GM19324 (cell line): ENCODE measurements around the gene SUGP2.
"Not testable (repeated sequence)": the region's sequence is repeated elsewhere in the genome, so short reads cannot be mapped to it uniquely, and the experiment has no call there.

Source experiments
- ATAC-seq: cut with Tn5 transposase; IDR thresholded peaks from one replicate; pipeline ENCODE4 v1.9.1; 2021; ENCODE audit warnings: mild to moderate bottlenecking, moderate library complexity; ENCODE audit not compliant: unreplicated experiment, low FRiP score

The SUGP2 gene

GRCh38 chr19:18961767-18962620, 71.3 kb downstream of the SUGP2 start:
- ATAC-seq = no peak

GRCh38 chr19:18960370-18960769, 72.9 kb downstream of the SUGP2 start:
- no peak for ATAC-seq

- no peak for ATAC-seq
These were observed 78.3 kb downstream of the SUGP2 start for GRCh38 chr19:18955042-18955441.

DNA sequence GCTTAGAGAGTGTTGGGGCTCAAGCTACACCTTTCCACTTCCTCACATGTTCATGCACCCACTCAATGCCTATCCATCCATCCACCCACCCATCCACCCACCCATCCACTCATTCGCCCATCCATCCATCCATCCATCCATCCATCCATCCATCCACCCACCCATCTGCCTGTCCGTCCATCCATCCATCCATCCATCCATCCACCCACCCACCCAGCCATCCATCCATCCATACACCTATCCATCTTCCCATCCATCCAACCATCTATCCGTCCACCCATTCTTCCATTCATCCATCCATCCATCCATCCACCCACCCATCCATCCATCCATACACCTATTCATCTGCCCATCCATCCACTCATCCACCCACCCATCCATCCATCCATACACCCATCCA, 79.2 kb downstream of the SUGP2 start:
- ATAC-seq = no peak

- ATAC-seq = not testable (repeated sequence)
These were observed 80.8 kb downstream of the SUGP2 start for GRCh38 chr19:18952364-18953003.

GRCh38 chr19:18951721-18952281, 81.5 kb downstream of the SUGP2 start:
- no peak for ATAC-seq

DNA sequence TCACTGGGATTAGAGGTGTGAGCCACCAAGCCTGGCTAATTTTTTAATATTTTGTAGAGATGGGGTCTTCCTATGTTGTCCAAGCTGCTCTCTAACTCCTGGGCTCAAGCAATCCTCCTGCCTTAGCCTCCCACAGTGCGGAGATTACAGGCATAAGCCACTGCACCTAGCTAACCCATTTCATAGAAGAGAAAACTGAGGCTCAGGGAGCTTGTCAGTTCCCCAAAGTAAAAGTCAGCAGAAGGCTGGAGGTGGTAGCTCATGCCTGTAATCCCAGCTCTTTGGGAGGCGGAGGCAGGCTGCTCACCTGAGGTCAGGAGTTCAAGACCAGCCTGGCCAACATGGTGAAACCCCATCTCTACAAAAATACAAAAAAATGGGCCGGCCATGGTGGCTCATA, 83.5 kb downstream of the SUGP2 start:
- ATAC-seq = no peak

- no peak for ATAC-seq
These were observed 84.4 kb downstream of the SUGP2 start for GRCh38 chr19:18948976-18949356.

DNA sequence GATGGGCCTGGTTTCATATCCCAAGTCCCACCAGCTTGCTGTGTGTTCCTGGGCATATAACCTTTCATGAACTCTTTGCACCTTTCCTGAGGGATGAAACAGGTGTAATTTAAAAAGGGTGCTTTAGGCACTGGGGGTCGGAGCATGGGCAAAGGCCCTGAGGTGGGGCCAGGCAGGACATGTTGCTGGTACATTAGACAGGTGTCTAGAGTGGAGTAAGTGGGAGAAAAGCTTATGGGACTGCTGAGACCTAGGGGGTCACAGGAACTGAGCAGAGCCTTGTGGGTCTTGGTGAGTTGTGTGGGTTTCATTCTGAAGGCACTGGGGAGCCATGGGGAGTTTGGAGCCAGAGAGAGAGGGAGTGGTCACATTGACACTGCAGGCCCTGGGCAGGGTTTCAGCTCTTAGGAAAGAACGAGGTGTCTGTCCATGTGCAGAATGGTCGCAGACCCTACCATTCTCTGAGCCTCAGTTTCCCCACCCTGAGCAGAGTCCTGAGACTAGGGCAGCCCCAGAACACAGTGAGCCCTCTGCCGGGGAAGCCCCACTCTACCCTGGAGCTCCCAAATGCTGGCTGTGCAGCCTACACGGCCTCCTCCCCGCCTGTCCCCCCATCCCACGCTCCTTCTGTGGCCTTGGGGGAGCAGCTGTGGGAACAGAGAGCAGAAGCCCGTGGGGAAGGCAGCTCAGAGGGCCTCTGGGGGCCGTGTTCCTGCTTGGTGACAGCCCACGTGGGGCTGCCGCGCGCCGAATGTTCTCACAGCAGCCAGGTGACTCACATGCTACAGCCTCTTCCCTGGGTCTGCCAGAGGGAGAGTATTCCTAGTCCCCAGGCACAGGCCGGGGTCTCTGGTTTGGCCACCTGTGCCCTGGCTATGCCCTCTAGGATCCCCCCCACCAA, 85.0 kb downstream of the SUGP2 start:
- no peak for ATAC-seq

GRCh38 chr19:18946918-18947317, 86.4 kb downstream of the SUGP2 start:
- ATAC-seq = no peak

DNA sequence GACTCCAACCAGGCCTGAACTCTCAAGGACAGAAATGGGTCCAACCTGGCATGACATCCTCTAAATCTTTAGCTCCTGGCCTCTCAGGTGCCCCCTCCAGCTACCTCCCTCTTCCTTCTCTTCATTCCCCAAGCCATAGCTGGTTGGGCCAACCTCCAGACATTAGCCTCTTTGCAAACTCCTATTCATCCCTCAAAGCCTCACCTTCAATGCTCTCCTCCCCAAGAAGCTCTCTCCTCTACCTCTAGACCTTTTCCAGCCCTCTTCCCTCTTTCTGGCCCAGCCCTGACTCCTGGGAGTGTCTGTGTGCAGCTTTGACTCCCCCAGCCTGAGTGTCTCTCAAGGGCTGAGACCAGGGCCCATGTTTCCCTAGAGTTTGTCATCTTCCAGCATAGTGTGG, 87.0 kb downstream of the SUGP2 start:
- no peak for ATAC-seq

DNA sequence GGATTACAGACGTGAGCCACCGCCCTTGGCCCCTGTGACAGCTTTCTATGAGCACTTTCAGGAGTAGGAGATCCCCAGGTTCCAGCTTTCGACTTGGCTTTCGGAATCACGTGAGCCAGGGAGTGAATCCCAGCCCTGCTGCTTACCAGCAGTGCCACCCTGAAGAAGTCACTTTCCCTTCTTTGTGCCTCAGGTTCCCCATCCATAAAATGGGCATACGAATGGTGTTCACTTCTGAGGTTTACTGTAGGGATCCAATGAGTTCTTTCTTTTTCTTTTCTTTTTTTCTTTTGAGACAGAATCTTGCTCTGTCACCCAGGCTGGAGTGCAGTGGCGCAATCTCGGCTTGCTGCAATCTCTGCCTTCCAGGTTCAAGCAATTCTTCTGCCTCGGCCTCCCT, 88.0 kb downstream of the SUGP2 start:
- no peak for ATAC-seq

- no peak for ATAC-seq
These were observed 89.9 kb downstream of the SUGP2 start for GRCh38 chr19:18943465-18943864.

DNA sequence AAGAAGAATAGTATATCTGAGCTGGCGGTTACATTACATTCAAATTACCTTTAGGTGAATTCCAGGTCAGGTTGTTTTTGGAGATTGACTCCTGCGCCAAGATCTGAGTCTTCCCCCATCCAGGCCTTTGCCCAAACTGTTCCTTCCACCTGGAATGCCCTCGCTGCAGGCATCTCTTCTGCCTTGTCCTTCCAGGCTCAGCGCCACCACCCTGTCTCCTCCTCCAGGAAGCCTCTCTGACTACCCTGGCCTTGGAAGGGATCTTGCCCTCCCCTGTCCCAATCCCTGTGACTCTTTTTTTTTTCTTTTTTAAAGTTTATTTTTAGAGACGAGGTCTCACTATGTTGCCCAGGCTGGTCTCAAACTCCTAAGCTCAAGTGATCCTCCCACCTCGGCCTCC, 90.6 kb downstream of the SUGP2 start:
- no peak for ATAC-seq

GRCh38 chr19:18941628-18942354, 91.5 kb downstream of the SUGP2 start:
- no peak for ATAC-seq
